Psoas muscle (tissue), 8 donors: ENCODE measurements around the gene RPS2. TPM values are rescaled to one million over a fixed set of nuclear protein-coding genes. Genes with fewer than 3 reads are reported as not detected.
A peak's percentile ranks its signal among the peaks of the same experiment; 100 is the strongest.
"Not testable (repeated sequence)": the region's sequence is repeated elsewhere in the genome, so short reads cannot be mapped to it uniquely, and the experiment has no call there.

ENCODE experiments used
- ATAC-seq, 4 donors: fragments of 200-7000 bp; cut with Tn5 transposase; one replicate each; pipeline ENCODE4 v1.9.1; 2020; ENCODE audit warnings: moderate library complexity in 3 of 4, mild to moderate bottlenecking in 2 of 4
- DNase-seq, 2 donors: peaks; one replicate each; pipeline ENCODE4 v3.0.0-alpha.2; 2020
- H3K27ac ChIP-seq: fragments of 200-600 bp; one replicate; pipeline ENCODE4 v1.8.0; 2022
- H3K27me3 ChIP-seq, 3 donors: fragments of 200-600 bp in 1 of 3; one replicate each; pipeline versions ENCODE4 v1.6.1 to v1.8.0; 2013 to 2022; ENCODE audit warnings: low read length in 2 of 3, mild to moderate bottlenecking in 2 of 3, moderate library complexity in 1 of 3; ENCODE audit not compliant: insufficient read depth in 3 of 3
- H3K36me3 ChIP-seq, 2 donors: fragments of 200-600 bp in 1 of 2; one replicate each; pipeline versions ENCODE4 v1.6.1 to v1.8.0; 2013 to 2022; ENCODE audit warnings: low read depth in 1 of 2, mild to moderate bottlenecking in 1 of 2, moderate library complexity in 1 of 2; ENCODE audit not compliant: insufficient read depth in 1 of 2
- H3K4me1 ChIP-seq: fragments of 200-600 bp; one replicate; pipeline ENCODE4 v1.8.0; 2022
- H3K4me3 ChIP-seq: fragments of 200-600 bp; one replicate; pipeline ENCODE4 v1.8.0; 2022; ENCODE audit warnings: mild to moderate bottlenecking
- H3K9me3 ChIP-seq: fragments of 200-600 bp; one replicate; pipeline ENCODE4 v1.8.0; 2022
- CTCF ChIP-seq: fragments of 200-600 bp; IDR thresholded peaks from one replicate; pipeline ENCODE4 v1.8.0; 2022; ENCODE audit warnings: antibody characterized with exemption
- WGBS, 3 donors: extraction: QIAGEN DNeasy Blood & Tissue Kit; methylation state at CpG; one replicate each; pipeline versions ENCODE4 v1.1.6 to v1.1.7; 2013; 5-methylcytosine and 5-hydroxymethylcytosine counted together
- intact Hi-C, 2 donors: fragments of 100-400 bp; cut with DNase I; formaldehyde crosslinking; loops; one replicate each; pipeline versions ENCODE4 v1.11.0 to v1.14.2; 2022
- polyA plus RNA-seq, 3 donors: library from polyadenylated mRNA; stranded (reverse); fragments of 200-250 nt; gene quantifications; one replicate each; pipeline ENCODE4 v1.2.3, GENCODE V29; 2013
- total RNA-seq, 4 donors: library from RNA; stranded (reverse); fragmentation: NEBNext Ultra II Directional in 2 of 4; extraction: Animal tissue kit (Norgen Biotek cat#: 25700) in 2 of 4; gene quantifications; one replicate each; pipeline versions ENCODE4 v1.2.1 to v1.2.4, GENCODE V29; 2021 to 2023
- donor health status: healthy with polysubstance abuse.
- donor health status: DM: no; HTN: no; CAD: no; lungs with moderate emphysema.
- donor health status: Bipolar disorder and iron deficiency.
- donor health status: healthy.
- donor health status: DM: yes; HTN: yes; CAD: no.
- donor health status: DM: no; HTN: no; CAD: no.
- donor health status: DM: no; HTN: no; CAD: no.
- donor health status: DM: yes; HTN: yes; CAD: no.

RPS2 gene
- total and polyA plus RNA-seq, 7 donors: 1,044 to 3,940 (median 1,902) TPM

DNA sequence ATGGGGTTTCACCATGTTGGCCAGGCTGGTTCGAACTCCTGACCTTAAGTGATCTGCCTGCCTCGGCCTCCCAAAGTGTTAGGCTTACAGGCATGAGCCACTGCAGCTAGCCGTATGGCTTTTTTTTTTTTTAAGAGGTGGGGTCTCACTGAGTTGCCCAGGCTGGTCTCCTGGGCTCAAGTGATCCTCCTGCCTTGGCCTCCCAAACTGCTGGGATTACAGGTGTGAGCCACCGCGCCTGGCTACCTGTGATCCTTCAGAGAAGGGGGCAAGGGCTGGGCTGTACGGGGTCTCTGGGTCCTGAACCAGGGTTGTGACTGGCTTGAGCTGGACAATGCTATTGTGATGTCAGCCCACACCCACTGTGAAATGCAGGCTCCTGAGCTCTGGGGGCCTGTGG lies 1.8 kb upstream of the RPS2 start, which contains the start of gene RNF151:
Gene RNF151 (plus strand): TSS at position 397 of the 400 bp plus-strand sequence. CDS start 26 bp downstream, outside the sequence.
- H3K36me3 ChIP-seq: peaks cover 0 to 25% of the 10 kb centered on the region in 2 donors
- ATAC-seq (no peak), DNase-seq (no peak)
- H3K4me3 ChIP-seq: peak within 1 kb of the TSS; percentile 78
- intact Hi-C loops: no loop called here
- peak within 1 kb of the TSS; percentile 91 for H3K27ac ChIP-seq
- peaks cover 23% of the 10 kb centered on the region for H3K4me1 ChIP-seq
- 94 to 98% (median 95%) methylated on average over 6 of the region's 6 CpGs for WGBS, 3 donors
- no peak for TF ChIP-seq CTCF
- H3K27me3 ChIP-seq: no peaks in the 10 kb centered on the region
- H3K9me3 ChIP-seq: no peaks in the 10 kb centered on the region

GRCh38 chr16:1965396-1966001 lies 873 bp upstream of the RPS2 start:
- peak overlapping the region; percentile 91 for H3K27ac ChIP-seq
- no peaks in the 10 kb centered on the region for H3K9me3 ChIP-seq
- H3K36me3 ChIP-seq: peaks cover 0 to 32% of the 10 kb centered on the region in 2 donors
- 20 to 22% (median 21%) methylated on average over 24 of the region's 24 CpGs for WGBS, 3 donors
- ATAC-seq (no peak), DNase-seq (no peak)
- H3K27me3 ChIP-seq: no peaks in the 10 kb centered on the region
- intact Hi-C loops: no loop called here
- H3K4me1 ChIP-seq: peaks cover 26% of the 10 kb centered on the region
- no peak for TF ChIP-seq CTCF
- H3K4me3 ChIP-seq: peak overlapping the region; percentile 78

DNA sequence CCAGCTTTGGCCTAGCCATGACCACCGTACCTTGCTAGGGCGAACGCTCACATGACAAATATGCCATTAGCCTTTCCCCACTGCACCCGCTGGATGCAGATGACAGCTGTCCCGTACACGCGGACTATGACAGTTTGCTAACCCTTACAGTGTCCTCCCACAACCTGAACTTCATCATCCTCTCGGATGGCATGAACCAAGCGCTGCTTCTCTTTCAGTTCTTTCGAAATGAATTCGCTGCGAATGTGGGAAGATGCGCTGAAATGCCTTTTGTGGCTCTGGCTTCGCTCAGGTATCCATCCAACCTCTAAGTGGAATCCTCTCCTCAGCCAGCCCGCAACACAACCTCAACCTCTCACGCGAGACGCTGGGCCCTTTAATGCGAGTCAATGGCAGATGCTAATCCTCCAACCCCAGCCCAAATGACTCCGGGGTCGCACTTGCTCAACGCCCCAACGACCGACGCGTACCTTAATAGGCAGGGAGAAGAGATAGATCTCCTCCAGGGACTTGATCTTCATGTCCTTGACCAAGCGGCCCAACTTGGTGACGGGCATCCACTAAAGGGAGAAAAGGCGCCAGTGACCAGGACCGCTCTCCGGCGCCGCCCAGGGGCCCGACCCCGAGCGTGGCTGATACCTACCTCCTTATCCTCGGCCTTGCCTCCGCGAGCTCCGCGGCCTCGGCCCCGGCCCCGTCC lies 670 bp downstream of the RPS2 start:
- no peak for TF ChIP-seq CTCF
- ATAC-seq: peak; percentile 20 to 40 (median 36)

GRCh38 chr16:1962161-1963153 lies 2.2 kb downstream of the RPS2 start:
- Histone ChIP-seq H3K36me3 (peaks cover 0 to 32% of the 10 kb centered on the region in 2 donors), H3K4me1 (peaks cover 34% of the 10 kb centered on the region), H3K4me3 (peak overlapping the region; percentile 78)
- DNase-seq, H3K9me3 ChIP-seq, intact Hi-C loops, H3K27ac ChIP-seq, ATAC-seq, H3K27me3 ChIP-seq: not testable (repeated sequence)
- 81 to 82% (median 81%) methylated on average over 29 to 37 of the region's 37 CpGs for WGBS, 3 donors

More for the DNA sequence above, 670 bp downstream of the RPS2 start:
- Histone ChIP-seq H3K4me1 (peaks cover 29% of the 10 kb centered on the region), H3K9me3 (no peaks in the 10 kb centered on the region), H3K27me3 (no peaks in the 10 kb centered on the region), H3K36me3 (peaks cover 0 to 32% of the 10 kb centered on the region in 2 donors), H3K27ac (peak overlapping the region; percentile 91), H3K4me3 (peak overlapping the region; percentile 78)
- intact Hi-C loops: no loop called here
- 9 to 13% (median 10%) methylated on average over 37 to 44 of the region's 44 CpGs for WGBS, 3 donors
- peak in 1 of 2 donors; percentile 54 for DNase-seq
